HCT116 (cell line): ENCODE results near the gene ATG12.

Experiments
- ATF3 ChIP-seq: IDR thresholded peaks from 2 replicates; pipeline ENCODE4 v1.6.1; 2012
- CEBPB ChIP-seq: IDR thresholded peaks from 2 replicates; pipeline ENCODE4 v1.6.1; 2012; ENCODE audit warnings: low read depth
- CTCF ChIP-seq, 3 experiments: fragments of 200-600 bp in 1 of 3; sonication (generic) in 1 of 3; IDR thresholded peaks in 2 of 3; conservative IDR thresholded peaks in 1 of 3; 2 replicates each; pipeline ENCODE4 v1.5.1; 2012 to 2017; ENCODE audit warnings: low read depth in 2 of 3, low read length in 2 of 3, antibody characterized with exemption in 1 of 3, borderline replicate concordance in 1 of 3, control low read depth in 1 of 3, mild to moderate bottlenecking in 1 of 3, mixed read lengths in 1 of 3, mixed run types in 1 of 3, moderate library complexity in 1 of 3; ENCODE audit not compliant: insufficient read depth in 1 of 3
- EZH2 ChIP-seq: fragments of 200-600 bp; sonication (generic); IDR thresholded peaks from 2 replicates; pipeline ENCODE4 v1.6.1; 2017; ENCODE audit warnings: antibody characterized with exemption, mixed run types
- EZH2phosphoT487 ChIP-seq: fragments of 200-600 bp; IDR thresholded peaks from 2 replicates; pipeline ENCODE4 v1.6.1; 2018; ENCODE audit warnings: antibody characterized with exemption, borderline replicate concordance
- POLR2A ChIP-seq: IDR thresholded peaks from 2 replicates; pipeline ENCODE4 v1.7.0; 2011; ENCODE audit warnings: borderline replicate concordance; ENCODE audit not compliant: insufficient read depth, insufficient read length; ENCODE audit errors: extremely low read depth
- POLR2AphosphoS5 ChIP-seq: IDR thresholded peaks from 2 replicates; pipeline ENCODE4 v1.6.1; 2011; ENCODE audit warnings: mild to moderate bottlenecking, low read depth, low read length, moderate library complexity
- RAD21 ChIP-seq: IDR thresholded peaks from 2 replicates; pipeline ENCODE4 v1.6.1; 2012; ENCODE audit warnings: low read depth, mild to moderate bottlenecking
- SIN3A ChIP-seq: IDR thresholded peaks from 2 replicates; pipeline ENCODE4 v1.6.1; 2012; ENCODE audit warnings: low read depth
- SP1 ChIP-seq: IDR thresholded peaks from 2 replicates; pipeline ENCODE4 v1.6.1; 2012; ENCODE audit warnings: low read depth
- ZBTB33 ChIP-seq: IDR thresholded peaks from 2 replicates; pipeline ENCODE4 v1.6.1; 2011; ENCODE audit warnings: mild to moderate bottlenecking, low read length, moderate library complexity; ENCODE audit not compliant: insufficient replicate concordance; ENCODE audit errors: extremely low read depth
- ZNF274 ChIP-seq: fragments of 200-500 bp; sonication (Bioruptor generic); IDR thresholded peaks from 2 replicates; pipeline ENCODE4 v1.6.1; 2014; ENCODE audit warnings: mild to moderate bottlenecking, low read depth, low read length, inconsistent platforms

- no peak for TF ChIP-seq POLR2A
- TF ChIP-seq CTCF (IDR thresholded peaks at IDR 0.05 in 2 of 3, conservative IDR thresholded peaks at IDR 0.05 in 1 of 3; ENCODE audit: borderline replicate concordance in 1 of 3, insufficient read depth in 1 of 3, low read depth in 2 of 3, low read length in 2 of 3), result no peak
- TF ChIP-seq SP1, result no peak
- TF ChIP-seq EZH2, result no peak
- TF ChIP-seq RAD21, result no peak
- TF ChIP-seq ATF3, result no peak
- TF ChIP-seq SIN3A, result no peak
- TF ChIP-seq ZBTB33, result no peak
- TF ChIP-seq POLR2AphosphoS5, result no peak
- no peak for TF ChIP-seq CEBPB
- no peak for TF ChIP-seq EZH2phosphoT487
- no peak for TF ChIP-seq ZNF274
Observed at GRCh38 chr5:115798252-115798651, 43.1 kb downstream of the ATG12 start.
